HUDEP-2 (cell line): Measurements from ENCODE around the gene NXPH2.

ENCODE experiments used
- DNase-seq, 76 experiments: peaks; one replicate each; lab custom pipeline; 2025; ENCODE audit not compliant: unreplicated experiment in 76 of 76; lab: John Stamatoyannopoulos, UW

The NXPH2 gene

DNA sequence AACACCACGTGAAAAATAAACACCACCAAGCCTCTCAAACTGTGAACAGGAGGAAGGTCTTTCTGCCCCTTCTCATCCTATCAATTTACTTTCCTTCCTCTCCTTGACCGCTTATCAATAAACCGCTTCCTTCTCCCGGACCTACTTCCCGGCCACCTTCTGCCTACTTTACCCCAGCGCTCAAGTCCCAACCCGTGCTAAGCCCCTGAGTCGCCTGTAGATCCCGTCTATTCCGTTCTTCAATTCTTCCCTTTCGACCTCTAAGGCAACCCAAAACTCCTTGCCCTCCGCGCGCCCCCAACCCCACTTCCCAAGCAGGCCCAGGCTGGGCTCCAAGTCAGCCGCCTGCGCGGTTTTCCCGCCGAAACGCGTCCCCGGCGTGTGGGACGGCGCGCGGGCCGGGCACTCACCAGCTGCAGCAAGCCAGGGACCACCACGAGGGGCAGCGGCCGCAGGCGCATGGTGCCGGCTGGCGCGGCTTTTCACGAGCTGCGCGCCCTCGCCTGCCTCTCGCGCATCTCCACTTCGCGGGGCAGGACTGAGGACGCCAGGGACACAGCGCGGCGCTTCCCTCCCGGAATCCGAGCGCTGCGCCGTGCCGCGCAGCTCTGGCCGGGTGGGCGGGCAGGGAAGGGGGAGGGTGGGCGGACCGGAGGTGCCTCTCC is at the start of gene NXPH2:
TSS of gene NXPH2 (minus strand) at position 610 of the 665 bp plus-strand sequence. CDS start at position 461, 149 bp downstream.
- DNase-seq: no peak

DNA sequence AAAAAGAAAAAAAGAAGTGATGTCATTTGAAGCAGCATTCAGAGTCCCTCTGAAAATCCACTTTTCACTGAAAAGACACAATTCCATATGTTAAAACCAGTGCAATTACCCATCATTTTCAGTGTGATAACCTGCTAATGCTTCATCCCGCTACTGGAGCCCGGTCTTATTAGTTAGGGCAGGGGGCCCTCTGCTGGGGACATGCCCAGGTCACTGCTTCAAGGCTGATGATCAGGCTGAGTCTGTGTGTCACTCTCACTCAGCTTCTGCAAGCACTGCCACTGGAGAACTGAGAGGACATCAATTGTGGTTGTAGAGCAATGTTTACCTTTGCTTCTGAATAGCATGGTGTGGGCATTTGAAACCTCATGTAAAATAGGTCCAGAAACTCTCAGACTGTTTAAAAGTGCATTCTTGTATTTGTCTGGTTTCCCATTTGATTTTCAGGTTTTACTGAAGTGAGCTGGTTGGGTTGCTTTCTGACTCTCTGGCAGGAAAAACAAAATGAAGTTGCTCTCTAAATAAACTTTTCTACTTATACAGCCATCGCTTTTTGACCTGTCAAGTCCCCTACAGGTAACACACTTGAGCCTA is 49.2 kb upstream of the NXPH2 start:
- DNase-seq: peak in 28 of 76 experiments; percentile 1 to 55 (median 12)

DNA sequence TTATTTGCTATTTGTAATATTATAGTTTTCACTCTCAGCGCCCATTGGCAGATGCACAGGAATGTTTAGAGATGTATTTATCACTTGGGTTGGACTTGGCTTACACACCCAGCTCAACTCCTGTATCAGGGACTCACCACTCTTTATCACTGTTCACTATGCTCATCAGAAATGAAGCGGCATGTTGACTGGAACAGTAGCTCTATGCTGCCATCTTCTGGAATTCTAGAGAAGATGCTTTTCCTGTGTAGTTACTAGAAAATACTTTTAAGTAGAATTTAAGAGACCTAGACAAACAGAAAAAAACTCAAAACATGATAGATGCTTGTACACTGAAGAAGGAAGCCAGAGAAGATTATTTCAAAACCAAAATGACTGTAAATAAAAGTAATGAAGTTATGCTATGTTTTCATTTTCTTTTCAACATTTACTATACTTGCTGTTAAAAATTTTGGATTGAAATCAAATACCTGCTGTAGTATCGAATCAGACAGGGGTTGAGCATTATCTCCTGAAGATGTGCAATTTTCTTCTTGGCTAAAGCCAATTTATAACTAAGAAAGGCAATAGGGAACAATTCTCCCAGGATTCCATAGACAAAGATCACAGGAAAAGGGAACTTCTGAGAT is 47.4 kb upstream of the NXPH2 start:
- peak in 37 of 76 experiments; percentile 1 to 65 (median 31) for DNase-seq

GRCh38 chr2:138823666-138824065 is 43.5 kb upstream of the NXPH2 start:
- no peak for DNase-seq

DNA sequence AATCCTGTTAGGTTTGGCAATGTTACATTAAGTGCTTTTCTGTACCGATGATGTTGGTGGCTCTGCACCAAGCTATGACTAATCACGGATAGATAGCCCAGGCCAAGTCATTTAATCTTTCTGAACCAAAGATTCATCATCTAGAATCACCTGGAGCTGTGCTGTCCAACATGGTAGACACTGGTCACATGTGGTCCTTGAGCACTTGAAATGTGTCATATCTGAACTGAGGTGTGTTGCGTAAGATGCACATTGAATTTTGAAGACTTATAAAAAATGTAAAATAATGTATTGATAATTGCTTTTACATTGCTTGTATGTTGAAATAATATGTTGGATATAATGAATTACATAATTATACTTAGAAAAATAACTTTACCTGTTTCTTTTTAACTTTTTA is 39.8 kb upstream of the NXPH2 start:
- DNase-seq: no peak

DNA sequence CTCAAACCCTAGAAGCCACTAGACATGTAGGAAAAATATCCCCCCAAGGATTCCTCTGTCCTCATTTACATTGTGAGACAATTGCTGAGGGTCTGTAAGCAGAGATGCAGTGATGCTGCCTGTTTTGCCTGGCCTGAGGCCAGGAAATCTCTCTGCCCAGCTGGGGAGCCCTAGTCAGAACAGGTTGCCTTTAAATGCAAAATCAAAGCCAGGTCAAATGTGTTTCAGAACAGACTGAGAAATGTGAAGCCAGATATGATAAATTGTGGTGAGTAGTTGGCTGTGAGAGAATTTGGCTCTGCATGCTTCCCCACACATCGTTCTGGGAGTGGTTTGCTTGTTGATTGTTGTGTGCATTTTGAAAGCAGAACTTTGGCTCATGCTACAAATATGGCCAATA is 38.4 kb upstream of the NXPH2 start:
- DNase-seq: no peak

- peak in 6 of 76 experiments; percentile 0 to 30 (median 2) for DNase-seq
Measured at GRCh38 chr2:138814123-138814898, 34.1 kb upstream of the NXPH2 start.

DNA sequence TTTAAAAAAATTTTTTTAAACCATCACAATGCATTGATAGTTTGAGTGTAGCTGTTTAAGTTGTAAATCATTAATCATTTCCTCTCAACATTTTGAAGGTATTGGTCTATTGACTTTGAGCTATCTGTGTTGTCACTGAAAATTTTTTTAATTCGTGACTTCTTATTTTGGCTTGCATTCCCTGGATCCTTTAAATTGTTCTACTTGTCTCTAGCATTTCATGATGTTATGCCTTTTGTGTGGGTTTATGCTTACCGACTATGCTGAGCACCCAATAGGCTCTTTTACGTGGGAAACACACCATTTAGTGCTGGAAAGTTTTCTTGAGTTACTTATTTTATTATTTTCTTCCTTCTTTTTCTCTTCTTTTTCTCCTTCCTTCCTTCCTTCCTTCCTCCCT is 31.2 kb upstream of the NXPH2 start:
- DNase-seq: no peak

- no peak for DNase-seq
Measured at GRCh38 chr2:138794724-138795123, 14.5 kb upstream of the NXPH2 start.

DNA sequence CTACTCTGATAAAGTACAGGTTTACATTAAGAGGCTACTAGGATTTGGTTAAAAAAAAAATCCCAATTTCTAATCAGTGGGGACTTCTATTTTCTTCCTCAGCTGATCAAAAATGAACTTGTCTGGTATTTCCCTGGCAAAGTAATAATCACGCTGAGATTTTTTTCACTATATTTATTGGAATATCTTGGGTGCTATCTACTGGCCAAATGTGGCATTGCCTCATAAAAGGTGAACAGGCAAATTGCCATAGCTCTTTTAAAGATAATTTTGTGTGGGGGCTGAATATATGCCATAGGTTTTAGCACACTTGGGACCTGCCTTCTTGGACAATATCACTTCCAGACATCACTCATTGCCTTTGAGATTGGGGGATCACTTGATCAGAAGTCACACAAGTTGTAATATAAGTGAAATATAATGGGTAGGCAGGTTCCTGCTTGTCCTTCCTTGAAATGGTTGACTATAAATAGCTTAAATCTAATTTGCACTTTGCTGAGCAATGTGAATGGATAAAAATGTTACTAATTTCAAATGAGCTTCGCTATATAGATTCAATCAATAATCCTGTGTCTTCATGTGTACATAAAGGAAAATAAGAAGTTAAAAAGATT is 7.0 kb upstream of the NXPH2 start:
- peak in 8 of 76 experiments; percentile 0 to 27 (median 3) for DNase-seq

GRCh38 chr2:138782383-138782782 is 2.2 kb upstream of the NXPH2 start:
- DNase-seq: no peak

DNA sequence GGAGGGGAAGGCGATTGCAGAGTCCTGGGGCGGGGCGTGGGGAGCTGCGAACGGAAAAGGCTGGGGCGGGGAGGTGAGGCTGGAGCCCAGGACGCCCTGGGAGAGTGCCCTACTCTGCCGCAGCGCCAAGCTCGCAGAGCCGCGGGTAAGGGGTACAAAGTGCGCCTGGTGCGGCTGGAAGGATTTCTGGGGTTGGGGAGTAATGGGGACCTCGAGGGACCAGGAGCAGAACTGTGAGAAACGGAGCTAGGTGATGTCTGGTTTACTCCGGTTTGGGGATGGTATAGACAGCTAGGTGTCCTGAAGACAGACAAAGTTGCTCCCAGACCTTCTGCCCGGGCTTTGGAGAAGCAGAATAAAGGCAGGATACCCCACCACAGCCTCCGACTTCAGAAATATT is 718 bp upstream of the NXPH2 start:
- no peak for DNase-seq

GRCh38 chr2:138780446-138780880 is 273 bp upstream of the NXPH2 start:
- DNase-seq: no peak

- no peak for DNase-seq
Measured at GRCh38 chr2:138779406-138779780, 797 bp downstream of the NXPH2 start.

- no peak for DNase-seq
Measured at GRCh38 chr2:138777996-138778395, 2.2 kb downstream of the NXPH2 start.

GRCh38 chr2:138775736-138776135 is 4.5 kb downstream of the NXPH2 start:
- no peak for DNase-seq

- no peak for DNase-seq
Measured at GRCh38 chr2:138771534-138771933, 8.7 kb downstream of the NXPH2 start.

DNA sequence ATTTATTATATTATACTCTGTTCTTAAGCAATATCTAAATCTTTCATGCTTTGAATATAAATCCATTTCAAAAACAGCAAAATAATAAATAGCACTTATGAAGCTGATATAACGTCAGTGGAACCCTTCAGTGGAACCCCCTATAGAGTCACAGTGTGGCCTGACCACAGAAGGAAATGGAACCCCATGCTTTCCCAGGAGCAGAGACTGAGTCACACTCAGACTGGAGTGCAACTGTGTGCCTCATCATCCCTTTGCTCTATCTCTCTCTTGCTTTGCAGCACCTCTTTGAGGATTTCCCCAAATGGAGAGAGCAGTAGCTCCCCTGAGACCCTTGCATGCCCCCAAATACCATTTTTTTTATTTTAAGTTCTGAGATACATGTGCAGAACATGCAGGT is 13.1 kb downstream of the NXPH2 start:
- DNase-seq: no peak

DNA sequence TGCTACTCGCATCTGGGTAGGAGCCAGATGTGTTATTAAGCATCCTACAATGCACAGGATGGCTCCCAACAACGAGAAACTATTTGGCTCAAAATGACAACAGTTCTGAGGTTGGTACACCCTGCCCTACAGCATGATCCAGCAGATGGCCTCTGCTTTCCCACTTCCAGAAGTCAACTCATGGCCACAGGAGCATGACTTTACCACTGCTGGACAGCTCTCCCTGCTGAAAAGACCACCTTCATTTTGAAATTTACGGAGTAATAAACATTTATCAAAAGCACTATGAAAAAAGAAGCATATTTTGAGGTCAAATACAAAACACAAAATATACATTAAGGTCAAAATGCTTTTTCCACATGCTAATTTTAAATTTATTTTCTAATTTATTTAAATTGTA is 13.7 kb downstream of the NXPH2 start:
- no peak for DNase-seq

DNA sequence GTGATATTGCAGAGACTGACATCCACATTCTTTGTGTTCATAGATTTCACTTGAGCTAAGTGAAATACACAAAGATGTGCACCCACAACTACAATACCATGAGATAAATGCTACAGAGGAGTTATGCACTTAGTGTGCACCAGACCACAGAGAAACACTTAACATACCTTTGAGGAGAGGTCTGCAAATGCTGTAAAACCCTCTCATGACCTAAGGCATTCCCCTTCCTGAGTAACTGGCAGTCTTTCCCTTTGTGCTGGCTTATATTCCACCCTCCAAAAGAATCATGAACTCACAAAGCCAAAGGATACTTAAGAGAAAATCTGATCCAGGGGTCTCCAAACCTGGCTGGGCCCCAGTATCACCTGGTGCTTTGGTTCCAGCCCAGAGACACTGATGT is 16.2 kb downstream of the NXPH2 start:
- no peak for DNase-seq

GRCh38 chr2:138762533-138762932 is 17.7 kb downstream of the NXPH2 start:
- DNase-seq: no peak
